Activated B cell treated with CpG ODN at 0.5 μM for 24 hours (primary cell): ENCODE data around the gene OR52K2. TPM values are rescaled to one million over a fixed set of nuclear protein-coding genes. Genes with fewer than 3 reads are reported as not detected.

Experiments used
- ATAC-seq: fragments of 200-7000 bp; cut with Tn5 transposase; one replicate; pipeline ENCODE4 v1.10.0; 2021; ENCODE audit warnings: low read depth, mild to moderate bottlenecking, moderate library complexity
- CTCF ChIA-PET: fragments of 350-600 bp; sonication (Branson Sonifier 250); formaldehyde crosslinking; loops from one replicate; lab custom pipeline; 2021; ENCODE audit warnings: antibody characterized with exemption; lab: Charles Lee
- POLR2A ChIA-PET: fragments of 350-600 bp; sonication (Branson Sonifier 250); formaldehyde crosslinking; loops from one replicate; lab custom pipeline; 2021; ENCODE audit warnings: antibody characterized with exemption; lab: Charles Lee
- DNase-seq: peaks from one replicate; pipeline ENCODE4 v3.0.0; 2022
- H3K27ac Mint-ChIP-seq: one replicate; pipeline ENCODE4 v1.8.0; 2020; ENCODE audit warnings: mixed read lengths
- H3K27me3 Mint-ChIP-seq: one replicate; pipeline ENCODE4 v1.8.0; 2021; ENCODE audit warnings: mixed read lengths
- H3K36me3 Mint-ChIP-seq: one replicate; pipeline ENCODE4 v1.8.0; 2021; ENCODE audit warnings: low read depth, mixed read lengths
- H3K4me1 Mint-ChIP-seq: one replicate; pipeline ENCODE4 v1.8.0; 2021; ENCODE audit warnings: mixed read lengths
- H3K4me3 Mint-ChIP-seq: one replicate; pipeline ENCODE4 v1.8.0; 2020; ENCODE audit warnings: mild to moderate bottlenecking, mixed read lengths
- H3K9me3 Mint-ChIP-seq: one replicate; pipeline ENCODE4 v1.8.0; 2020; ENCODE audit warnings: mixed read lengths
- CTCF ChIP-seq: fragments of 200-600 bp; IDR thresholded peaks from one replicate; pipeline ENCODE4 v1.8.0; 2022; ENCODE audit warnings: antibody characterized with exemption, mild to moderate bottlenecking
- intact Hi-C: fragments of 100-400 bp; cut with micrococcal nuclease; formaldehyde crosslinking; loops from one replicate; pipeline ENCODE4 v1.15.1; 2024
- total RNA-seq: library from RNA; stranded (reverse); gene quantifications from 2 replicates; pipeline ENCODE4 v1.2.3, GENCODE V29; 2022

OR52K2 gene
- total RNA-seq, 1 donor from 2014 or later: not detected

GRCh38 chr11:4454021-4454420, 4.9 kb downstream of the OR52K2 start:
- DNase-seq (no peak), ATAC-seq (no peak)
- H3K27ac Mint-ChIP-seq: no peak overlapping the region

GRCh38 chr11:4455419-4455818, 6.3 kb downstream of the OR52K2 start:
- peaks cover 9% of the 10 kb centered on the region for H3K9me3 Mint-ChIP-seq

More at GRCh38 chr11:4454021-4454420, 4.9 kb downstream of the OR52K2 start:
- no peak overlapping the region for H3K4me3 Mint-ChIP-seq
- peaks cover 16% of the 10 kb centered on the region for H3K4me1 Mint-ChIP-seq
- intact Hi-C loops: no loop called here
- ChIA-PET POLR2A (no interaction called here), CTCF (no interaction called here)
- peaks cover 9% of the 10 kb centered on the region for H3K9me3 Mint-ChIP-seq
- no peaks in the 10 kb centered on the region for H3K27me3 Mint-ChIP-seq
- no peaks in the 10 kb centered on the region for H3K36me3 Mint-ChIP-seq
- no peak for TF ChIP-seq CTCF

GRCh38 chr11:4459500-4459899, 10.4 kb downstream of the OR52K2 start:
- no peak for DNase-seq
- ATAC-seq: peak; percentile 21
- Mint-ChIP-seq H3K27me3 (no peaks in the 10 kb centered on the region), H3K27ac (no peak overlapping the region), H3K4me1 (peaks cover 24% of the 10 kb centered on the region), H3K4me3 (no peak overlapping the region), H3K36me3 (no peaks in the 10 kb centered on the region), H3K9me3 (peaks cover 10% of the 10 kb centered on the region)
- TF ChIP-seq CTCF: no peak
- ChIA-PET CTCF (no interaction called here), POLR2A (no interaction called here)
- intact Hi-C loops: no loop called here

More at GRCh38 chr11:4455419-4455818, 6.3 kb downstream of the OR52K2 start:
- H3K4me3 Mint-ChIP-seq: no peak overlapping the region
- ATAC-seq (no peak), DNase-seq (no peak)
- intact Hi-C loops: no loop called here
- POLR2A ChIA-PET: no interaction called here
- CTCF ChIA-PET: no interaction called here
- H3K36me3 Mint-ChIP-seq: no peaks in the 10 kb centered on the region
- no peak for TF ChIP-seq CTCF
- H3K27ac Mint-ChIP-seq: no peak overlapping the region
- peaks cover 28% of the 10 kb centered on the region for H3K4me1 Mint-ChIP-seq
- no peaks in the 10 kb centered on the region for H3K27me3 Mint-ChIP-seq

GRCh38 chr11:4460151-4460550, 11.1 kb downstream of the OR52K2 start:
- intact Hi-C loops: no loop called here
- ATAC-seq (no peak), DNase-seq (no peak)
- Mint-ChIP-seq H3K27me3 (no peaks in the 10 kb centered on the region), H3K4me1 (peaks cover 24% of the 10 kb centered on the region), H3K27ac (no peak overlapping the region), H3K9me3 (peaks cover 13% of the 10 kb centered on the region), H3K4me3 (no peak overlapping the region), H3K36me3 (no peaks in the 10 kb centered on the region)
- CTCF ChIA-PET: no interaction called here
- POLR2A ChIA-PET: no interaction called here
- no peak for TF ChIP-seq CTCF

- ChIA-PET POLR2A (no interaction called here), CTCF (no interaction called here)
- TF ChIP-seq CTCF: no peak
- Mint-ChIP-seq H3K27ac (no peak overlapping the region), H3K4me3 (no peak overlapping the region), H3K36me3 (no peaks in the 10 kb centered on the region), H3K9me3 (peaks cover 9% of the 10 kb centered on the region), H3K27me3 (no peaks in the 10 kb centered on the region), H3K4me1 (peaks cover 38% of the 10 kb centered on the region)
- ATAC-seq (no peak), DNase-seq (no peak)
- intact Hi-C loops: no loop called here
Observed at GRCh38 chr11:4464216-4465159, 15.4 kb downstream of the OR52K2 start.
